Upper lobe of left lung (tissue), 6 donors: ENCODE measurements around the gene ANO3. TPM values are rescaled to one million over a fixed set of nuclear protein-coding genes. Genes with fewer than 3 reads are reported as not detected.
"Not testable (repeated sequence)": the region's sequence is repeated elsewhere in the genome, so short reads cannot be mapped to it uniquely, and the experiment has no call there.

Source experiments
- ATAC-seq, 2 donors: fragments of 200-7000 bp; cut with Tn5 transposase; one replicate each; pipeline ENCODE4 v1.9.1; 2022; ENCODE audit warnings: mild to moderate bottlenecking in 2 of 2, moderate library complexity in 2 of 2; ENCODE audit not compliant: low FRiP score in 2 of 2
- DNase-seq, 2 donors: peaks; one replicate each; pipeline ENCODE4 v3.0.0-alpha.2; 2019 to 2020
- H3K27ac ChIP-seq, 4 donors: fragments of 200-600 bp; sonication (generic); one replicate each; pipeline ENCODE4 v1.5.1; 2016 to 2019
- H3K27me3 ChIP-seq, 4 donors: fragments of 200-600 bp; sonication (generic); one replicate each; pipeline ENCODE4 v1.5.1; 2017 to 2019
- H3K36me3 ChIP-seq, 4 donors: fragments of 200-600 bp; sonication (generic); one replicate each; pipeline ENCODE4 v1.5.1; 2016 to 2019
- H3K4me1 ChIP-seq, 4 donors: fragments of 200-600 bp; sonication (generic); one replicate each; pipeline ENCODE4 v1.5.1; 2018 to 2019
- H3K4me3 ChIP-seq, 4 donors: fragments of 200-600 bp; sonication (generic); one replicate each; pipeline ENCODE4 v1.5.1; 2017 to 2019; ENCODE audit warnings: mild to moderate bottlenecking in 2 of 4, moderate library complexity in 1 of 4
- H3K9me3 ChIP-seq, 4 donors: fragments of 200-600 bp; sonication (generic); one replicate each; pipeline ENCODE4 v1.5.1; 2018 to 2019
- CTCF ChIP-seq, 6 experiments: fragments of 450-650 bp in 4 of 6; fragments of 200-600 bp in 2 of 6; sonication (generic) in 2 of 6; IDR thresholded peaks; one replicate each; pipeline ENCODE4 v1.5.1; 2016 to 2019; ENCODE audit warnings: antibody characterized with exemption in 6 of 6
- EP300 ChIP-seq, 4 donors: sonication (generic); formaldehyde crosslinking; IDR thresholded peaks; one replicate each; pipeline ENCODE4 v1.5.1; 2017; ENCODE audit warnings: antibody characterized with exemption in 4 of 4, control low read depth in 2 of 4
- POLR2A ChIP-seq, 4 donors: fragments of 450-650 bp; IDR thresholded peaks; one replicate each; pipeline ENCODE4 v1.5.1; 2016 to 2017; ENCODE audit warnings: antibody characterized with exemption in 4 of 4, mild to moderate bottlenecking in 2 of 4
- POLR2AphosphoS5 ChIP-seq, 2 donors: sonication (generic); formaldehyde crosslinking; IDR thresholded peaks; one replicate each; pipeline ENCODE4 v1.5.1; 2017; ENCODE audit warnings: antibody characterized with exemption in 2 of 2
- WGBS, 2 donors: methylation state at CpG; one replicate each; pipeline ENCODE4 v1.1.5; 2017 to 2018; 5-methylcytosine and 5-hydroxymethylcytosine counted together
- total RNA-seq, 6 donors: library from RNA; depleted of rRNA in 4 of 6; stranded (reverse); fragments of >200 nt in 4 of 6; gene quantifications; one replicate each; pipeline versions ENCODE4 v1.1.0 to v1.2.1, GENCODE V29; 2016 to 2021
- donor health status: DM: no; HTN: no; CAD: no; lungs with moderate emphysema.
- donor health status: DM: no; HTN: yes; CAD: no; lungs with severe emphysema.

Gene ANO3
- total RNA-seq, 6 donors from 2014 or later: 0.30 to 0.57 (median 0.33) TPM; not detected in 1

- WGBS, 2 donors: 81 to 89% methylated on average over 5 of the region's 5 CpGs
- Histone ChIP-seq H3K4me3 (no peak overlapping the region), H3K27me3 (no peaks in the 10 kb centered on the region), H3K36me3 (no peaks in the 10 kb centered on the region), H3K27ac (no peak overlapping the region), H3K9me3 (no peaks in the 10 kb centered on the region), H3K4me1 (no peaks in the 10 kb centered on the region)
- ATAC-seq: no peak
- TF ChIP-seq POLR2A (IDR thresholded peaks at IDR 0.05) (no peak), EP300 (IDR thresholded peaks at IDR 0.05) (no peak), POLR2AphosphoS5 (IDR thresholded peaks at IDR 0.05) (no peak), CTCF (IDR thresholded peaks at IDR 0.05) (no peak)
- DNase-seq: no peak
Observed at GRCh38 chr11:26287067-26287518, 44.8 kb upstream of the ANO3 start.

- H3K27ac ChIP-seq: no peak overlapping the region
- no peaks in the 10 kb centered on the region for H3K4me1 ChIP-seq
- H3K9me3 ChIP-seq: no peaks in the 10 kb centered on the region
- H3K4me3 ChIP-seq: no peak overlapping the region
- no peaks in the 10 kb centered on the region for H3K27me3 ChIP-seq
- H3K36me3 ChIP-seq: no peaks in the 10 kb centered on the region
- WGBS, 2 donors: 14 to 19% methylated on average over 4 of the region's 4 CpGs
- peak; percentile 75 to 83 for ATAC-seq
- no peak for DNase-seq
- TF ChIP-seq CTCF (IDR thresholded peaks at IDR 0.05): peak; percentile 19 to 75 (median 54)
- TF ChIP-seq EP300 (IDR thresholded peaks at IDR 0.05): no peak
Observed at GRCh38 chr11:26297189-26297975, 34.5 kb upstream of the ANO3 start.

GRCh38 chr11:26316372-26316771 is 15.6 kb upstream of the ANO3 start:
- ATAC-seq, DNase-seq: not testable (repeated sequence)
- WGBS, 2 donors: 48 to 64% methylated on average over 5 of the region's 5 CpGs

GRCh38 chr11:26319906-26320305 is 12.0 kb upstream of the ANO3 start:
- H3K9me3 ChIP-seq: no peaks in the 10 kb centered on the region
- ATAC-seq (no peak), DNase-seq (no peak)
- H3K4me1 ChIP-seq: no peaks in the 10 kb centered on the region
- TF ChIP-seq POLR2A (IDR thresholded peaks at IDR 0.05): no peak
- TF ChIP-seq POLR2AphosphoS5 (IDR thresholded peaks at IDR 0.05): no peak
- no peak for TF ChIP-seq EP300 (IDR thresholded peaks at IDR 0.05)
- TF ChIP-seq CTCF (IDR thresholded peaks at IDR 0.05): no peak
- H3K4me3 ChIP-seq: no peak overlapping the region
- H3K27ac ChIP-seq: no peak overlapping the region
- no peaks in the 10 kb centered on the region for H3K36me3 ChIP-seq
- H3K27me3 ChIP-seq: no peaks in the 10 kb centered on the region
- 41% methylated on average over 2 of the region's 2 CpGs for WGBS, 2 donors

More at GRCh38 chr11:26316372-26316771, 15.6 kb upstream of the ANO3 start:
- H3K4me3 ChIP-seq, H3K9me3 ChIP-seq, H3K4me1 ChIP-seq, H3K27ac ChIP-seq, H3K36me3 ChIP-seq, H3K27me3 ChIP-seq: not testable (repeated sequence)

GRCh38 chr11:26321516-26321915 is 10.4 kb upstream of the ANO3 start:
- TF ChIP-seq CTCF (IDR thresholded peaks at IDR 0.05) (no peak), POLR2AphosphoS5 (IDR thresholded peaks at IDR 0.05) (no peak), POLR2A (IDR thresholded peaks at IDR 0.05) (no peak), EP300 (IDR thresholded peaks at IDR 0.05) (no peak)
- ATAC-seq: no peak
- Histone ChIP-seq H3K4me3 (no peak overlapping the region), H3K4me1 (no peaks in the 10 kb centered on the region), H3K9me3 (no peaks in the 10 kb centered on the region), H3K27ac (no peak overlapping the region), H3K27me3 (no peaks in the 10 kb centered on the region), H3K36me3 (no peaks in the 10 kb centered on the region)
- DNase-seq: no peak
